K562 (cell line): Measurements from ENCODE around the gene POLDIP3. TPM values are rescaled to one million over a fixed set of nuclear protein-coding genes. Genes with fewer than 3 reads are reported as not detected.

Source experiments
- HLTF ChIP-seq: fragments of 450-650 bp; IDR thresholded peaks from 2 replicates; pipeline ENCODE4 v1.6.1; 2016
- PML ChIP-seq: IDR thresholded peaks from 2 replicates; pipeline ENCODE4 v1.6.1; 2012; ENCODE audit warnings: low read length, inconsistent platforms
- RAD21 ChIP-seq, 2 experiments: fragments of 250-450 bp in 1 of 2; fragments of 450-650 bp in 1 of 2; sonication (Bioruptor Pico) in 1 of 2; formaldehyde crosslinking in 1 of 2; IDR thresholded peaks in 1 of 2; conservative IDR thresholded peaks in 1 of 2; 2 replicates each; pipeline versions ENCODE4 v1.4.0 to v1.8.0; 2020 to 2022; ENCODE audit warnings: mild to moderate bottlenecking in 2 of 2, moderate library complexity in 1 of 2
- TAF9B ChIP-seq: fragments of 450-650 bp; IDR thresholded peaks from 2 replicates; pipeline ENCODE4 v1.6.1; 2018; ENCODE audit warnings: mild to moderate bottlenecking; ENCODE audit not compliant: partially characterized antibody
- TBP ChIP-seq: optimal IDR thresholded peaks from 2 replicates; pipeline ENCODE3; 2011; ENCODE audit warnings: low read depth, low read length, improper control_type of control experiment
- ZC3H8 ChIP-seq: fragments of 450-650 bp; IDR thresholded peaks from 2 replicates; pipeline ENCODE4 v1.6.1; 2017
- ZNF3 ChIP-seq: fragments of 250-450 bp; sonication (Bioruptor Pico); IDR thresholded peaks from 2 replicates; pipeline ENCODE4 v1.5.0; 2021; ENCODE audit warnings: mild to moderate bottlenecking, moderate library complexity
- ZNF695 ChIP-seq: fragments of 450-650 bp; formaldehyde crosslinking; IDR thresholded peaks from 2 replicates; pipeline ENCODE4 v1.4.0; 2020; ENCODE audit warnings: mild to moderate bottlenecking, moderate library complexity
- polyA plus RNA-seq, 8 experiments: library from polyadenylated mRNA; depleted of rRNA in 4 of 8; stranded (reverse) in 5 of 8; unstranded in 3 of 8; fragments of >200 nt; fragmentation: Nextera tagmentation in 2 of 8; fragmentation: Illumina TruSeq in 1 of 8; extraction: Ambion mirVana in 2 of 8; extraction: Trizol in 1 of 8; gene quantifications; 2 replicates each; pipeline versions ENCODE4 v1.2.1 to v1.2.3, GENCODE V29; 2011 to 2014; ENCODE audit warnings: inconsistent platforms in 1 of 8, missing spikeins in 1 of 8
- total RNA-seq, 7 experiments: library from RNA; depleted of rRNA in 6 of 7; stranded (reverse); fragments of >200 nt in 6 of 7; fragmentation: Illumina TruSeq in 2 of 7; extraction: Trizol in 2 of 7; gene quantifications; 2 replicates each; pipeline versions ENCODE4 v1.2.1 to v1.2.3, GENCODE V29; 2011 to 2021; ENCODE audit warnings: low replicate concordance in 1 of 7
- TF ChIP-seq, protein P1 (sequence below), 2 experiments: fragments of 450-650 bp; formaldehyde crosslinking in 1 of 2; IDR thresholded peaks; 2 replicates each; pipeline versions ENCODE4 v1.4.0 to v1.6.1; 2014 to 2020; ENCODE audit warnings: mild to moderate bottlenecking in 2 of 2, borderline replicate concordance in 1 of 2, low read depth in 1 of 2
- TF ChIP-seq, protein P2 (sequence below), 2 experiments: fragments of 150-350 bp in 1 of 2; IDR thresholded peaks; 2 replicates each; pipeline ENCODE4 v1.6.1; 2012 to 2016; ENCODE audit warnings: low read depth in 2 of 2, low read length in 2 of 2, mild to moderate bottlenecking in 1 of 2, moderate library complexity in 1 of 2
- TF ChIP-seq, protein P3 (sequence below), 3 experiments: IDR thresholded peaks in 2 of 3; conservative IDR thresholded peaks in 1 of 3; 2 replicates each; pipeline ENCODE4 v1.5.1; 2011 to 2012; ENCODE audit warnings: low read length in 3 of 3, mild to moderate bottlenecking in 3 of 3, control low read depth in 2 of 3, improper control_type of control experiment in 1 of 3, inconsistent platforms in 1 of 3, low read depth in 1 of 3, mixed read lengths in 1 of 3, moderate library complexity in 1 of 3; ENCODE audit not compliant: insufficient read depth in 2 of 3

POLDIP3 gene
- total and polyA plus RNA-seq, 9 of the 15 experiments (the other 6 are each of a cell fraction or from before 2014, with no cell fraction given), result 14.3 to 53.0 (median 26.3) TPM

DNA sequence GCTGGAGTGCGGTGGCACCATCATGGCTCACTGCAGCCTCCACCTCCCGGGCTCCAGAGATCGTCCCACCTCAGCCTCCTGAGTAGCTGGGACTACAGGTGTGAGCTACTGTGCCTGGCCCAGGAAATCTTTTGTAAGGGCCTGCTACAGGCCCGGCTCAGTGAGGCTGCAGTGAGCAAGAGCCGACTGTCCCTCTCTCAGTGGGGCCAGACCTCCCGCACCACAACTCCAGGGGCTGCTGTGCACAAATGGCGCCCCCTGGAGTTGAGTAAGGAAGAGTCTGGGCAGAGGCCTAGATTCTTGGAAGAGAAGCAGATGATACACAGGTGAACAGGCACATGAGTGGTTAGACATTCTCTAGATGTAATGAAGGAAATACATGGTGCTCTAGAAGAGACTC lies 53.9 kb downstream of the POLDIP3 start (continued):
- TF ChIP-seq ZNF3, result no peak
- TF ChIP-seq, protein P1, sequence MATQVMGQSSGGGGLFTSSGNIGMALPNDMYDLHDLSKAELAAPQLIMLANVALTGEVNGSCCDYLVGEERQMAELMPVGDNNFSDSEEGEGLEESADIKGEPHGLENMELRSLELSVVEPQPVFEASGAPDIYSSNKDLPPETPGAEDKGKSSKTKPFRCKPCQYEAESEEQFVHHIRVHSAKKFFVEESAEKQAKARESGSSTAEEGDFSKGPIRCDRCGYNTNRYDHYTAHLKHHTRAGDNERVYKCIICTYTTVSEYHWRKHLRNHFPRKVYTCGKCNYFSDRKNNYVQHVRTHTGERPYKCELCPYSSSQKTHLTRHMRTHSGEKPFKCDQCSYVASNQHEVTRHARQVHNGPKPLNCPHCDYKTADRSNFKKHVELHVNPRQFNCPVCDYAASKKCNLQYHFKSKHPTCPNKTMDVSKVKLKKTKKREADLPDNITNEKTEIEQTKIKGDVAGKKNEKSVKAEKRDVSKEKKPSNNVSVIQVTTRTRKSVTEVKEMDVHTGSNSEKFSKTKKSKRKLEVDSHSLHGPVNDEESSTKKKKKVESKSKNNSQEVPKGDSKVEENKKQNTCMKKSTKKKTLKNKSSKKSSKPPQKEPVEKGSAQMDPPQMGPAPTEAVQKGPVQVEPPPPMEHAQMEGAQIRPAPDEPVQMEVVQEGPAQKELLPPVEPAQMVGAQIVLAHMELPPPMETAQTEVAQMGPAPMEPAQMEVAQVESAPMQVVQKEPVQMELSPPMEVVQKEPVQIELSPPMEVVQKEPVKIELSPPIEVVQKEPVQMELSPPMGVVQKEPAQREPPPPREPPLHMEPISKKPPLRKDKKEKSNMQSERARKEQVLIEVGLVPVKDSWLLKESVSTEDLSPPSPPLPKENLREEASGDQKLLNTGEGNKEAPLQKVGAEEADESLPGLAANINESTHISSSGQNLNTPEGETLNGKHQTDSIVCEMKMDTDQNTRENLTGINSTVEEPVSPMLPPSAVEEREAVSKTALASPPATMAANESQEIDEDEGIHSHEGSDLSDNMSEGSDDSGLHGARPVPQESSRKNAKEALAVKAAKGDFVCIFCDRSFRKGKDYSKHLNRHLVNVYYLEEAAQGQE (IDR thresholded peaks at IDR 0.05; ENCODE audit: borderline replicate concordance), result peak; percentile 51; the same call in 1 of the 2 replicates
- TF ChIP-seq, protein P1 (CRISPR knock-in tag; IDR thresholded peaks at IDR 0.05; ENCODE audit: low read depth), result no peak
- no peak for TF ChIP-seq ZC3H8
- TF ChIP-seq, protein P2, sequence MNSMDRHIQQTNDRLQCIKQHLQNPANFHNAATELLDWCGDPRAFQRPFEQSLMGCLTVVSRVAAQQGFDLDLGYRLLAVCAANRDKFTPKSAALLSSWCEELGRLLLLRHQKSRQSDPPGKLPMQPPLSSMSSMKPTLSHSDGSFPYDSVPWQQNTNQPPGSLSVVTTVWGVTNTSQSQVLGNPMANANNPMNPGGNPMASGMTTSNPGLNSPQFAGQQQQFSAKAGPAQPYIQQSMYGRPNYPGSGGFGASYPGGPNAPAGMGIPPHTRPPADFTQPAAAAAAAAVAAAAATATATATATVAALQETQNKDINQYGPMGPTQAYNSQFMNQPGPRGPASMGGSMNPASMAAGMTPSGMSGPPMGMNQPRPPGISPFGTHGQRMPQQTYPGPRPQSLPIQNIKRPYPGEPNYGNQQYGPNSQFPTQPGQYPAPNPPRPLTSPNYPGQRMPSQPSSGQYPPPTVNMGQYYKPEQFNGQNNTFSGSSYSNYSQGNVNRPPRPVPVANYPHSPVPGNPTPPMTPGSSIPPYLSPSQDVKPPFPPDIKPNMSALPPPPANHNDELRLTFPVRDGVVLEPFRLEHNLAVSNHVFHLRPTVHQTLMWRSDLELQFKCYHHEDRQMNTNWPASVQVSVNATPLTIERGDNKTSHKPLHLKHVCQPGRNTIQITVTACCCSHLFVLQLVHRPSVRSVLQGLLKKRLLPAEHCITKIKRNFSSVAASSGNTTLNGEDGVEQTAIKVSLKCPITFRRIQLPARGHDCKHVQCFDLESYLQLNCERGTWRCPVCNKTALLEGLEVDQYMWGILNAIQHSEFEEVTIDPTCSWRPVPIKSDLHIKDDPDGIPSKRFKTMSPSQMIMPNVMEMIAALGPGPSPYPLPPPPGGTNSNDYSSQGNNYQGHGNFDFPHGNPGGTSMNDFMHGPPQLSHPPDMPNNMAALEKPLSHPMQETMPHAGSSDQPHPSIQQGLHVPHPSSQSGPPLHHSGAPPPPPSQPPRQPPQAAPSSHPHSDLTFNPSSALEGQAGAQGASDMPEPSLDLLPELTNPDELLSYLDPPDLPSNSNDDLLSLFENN (IDR thresholded peaks at IDR 0.05; ENCODE audit: low read depth in 2 of 2, low read length in 2 of 2), result no peak
- peak; percentile 21 to 69; a peak in 3 of 4 replicates for TF ChIP-seq RAD21 (CRISPR knock-in tag; conservative IDR thresholded peaks at IDR 0.05 in 1 of 2, IDR thresholded peaks at IDR 0.05 in 1 of 2)
- TF ChIP-seq, protein P3, sequence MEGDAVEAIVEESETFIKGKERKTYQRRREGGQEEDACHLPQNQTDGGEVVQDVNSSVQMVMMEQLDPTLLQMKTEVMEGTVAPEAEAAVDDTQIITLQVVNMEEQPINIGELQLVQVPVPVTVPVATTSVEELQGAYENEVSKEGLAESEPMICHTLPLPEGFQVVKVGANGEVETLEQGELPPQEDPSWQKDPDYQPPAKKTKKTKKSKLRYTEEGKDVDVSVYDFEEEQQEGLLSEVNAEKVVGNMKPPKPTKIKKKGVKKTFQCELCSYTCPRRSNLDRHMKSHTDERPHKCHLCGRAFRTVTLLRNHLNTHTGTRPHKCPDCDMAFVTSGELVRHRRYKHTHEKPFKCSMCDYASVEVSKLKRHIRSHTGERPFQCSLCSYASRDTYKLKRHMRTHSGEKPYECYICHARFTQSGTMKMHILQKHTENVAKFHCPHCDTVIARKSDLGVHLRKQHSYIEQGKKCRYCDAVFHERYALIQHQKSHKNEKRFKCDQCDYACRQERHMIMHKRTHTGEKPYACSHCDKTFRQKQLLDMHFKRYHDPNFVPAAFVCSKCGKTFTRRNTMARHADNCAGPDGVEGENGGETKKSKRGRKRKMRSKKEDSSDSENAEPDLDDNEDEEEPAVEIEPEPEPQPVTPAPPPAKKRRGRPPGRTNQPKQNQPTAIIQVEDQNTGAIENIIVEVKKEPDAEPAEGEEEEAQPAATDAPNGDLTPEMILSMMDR (IDR thresholded peaks at IDR 0.05 in 2 of 3, conservative IDR thresholded peaks at IDR 0.05 in 1 of 3; ENCODE audit: insufficient read depth in 2 of 3, low read depth in 1 of 3, low read length in 3 of 3), result peak; percentile 66 to 78 (median 73)
- no peak for TF ChIP-seq PML
- TF ChIP-seq TBP, result no peak
- no peak for TF ChIP-seq ZNF695 (CRISPR knock-in tag)
- TF ChIP-seq HLTF, result no peak
- TF ChIP-seq TAF9B, result no peak
